Measurements from ENCODE around the gene PRDX3. TPM values are rescaled to one million over a fixed set of nuclear protein-coding genes. Genes with fewer than 3 reads are reported as not detected.

Gene PRDX3
- total RNA-seq, 1 experiment from 2014 or later, result 293 TPM

DNA sequence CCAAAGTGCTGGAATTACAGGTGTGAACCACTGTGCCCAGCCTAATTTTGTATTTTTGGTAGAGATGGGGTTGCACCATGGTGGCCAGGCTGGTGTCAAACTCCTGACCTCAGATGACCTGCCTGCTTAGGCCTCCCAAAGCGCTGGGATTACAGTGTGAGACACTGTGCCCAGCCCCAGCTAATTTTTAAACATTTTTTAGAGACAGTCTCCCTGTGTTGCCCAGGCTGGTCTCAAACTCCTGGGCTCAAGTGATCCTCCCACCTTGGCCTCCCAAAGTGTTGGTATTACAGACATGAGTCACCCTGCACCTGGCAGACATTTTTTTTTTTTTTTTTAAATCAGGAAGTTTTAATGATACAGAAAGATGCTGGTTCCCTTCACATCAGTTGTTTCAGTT is 59.2 kb downstream of the PRDX3 start:
- no peaks in the 10 kb centered on the region for H3K9me3 ChIP-seq (ENCODE audit: low read length)
- peaks cover 13% of the 10 kb centered on the region for H3K36me3 ChIP-seq (ENCODE audit: insufficient read depth, low read length)
- H4K20me1 ChIP-seq (ENCODE audit: insufficient read depth, low read depth, low read length), result no peaks in the 10 kb centered on the region
- H3K79me2 ChIP-seq (ENCODE audit: low read length), result no peaks in the 10 kb centered on the region
- no peak overlapping the region for H3K27ac ChIP-seq (ENCODE audit: low read length)
- H3K4me3 ChIP-seq (ENCODE audit: low read length), result no peak overlapping the region
- peaks cover 7% of the 10 kb centered on the region; the same call in 1 of the 2 replicates for H3K4me1 ChIP-seq (ENCODE audit: low read length)
- no peaks in the 10 kb centered on the region for H3K27me3 ChIP-seq (ENCODE audit: low read length)
- no peaks in the 10 kb centered on the region for H3K9me2 ChIP-seq (replicated peaks; ENCODE audit: insufficient read depth, low read length)
- no peak overlapping the region for H2AFZ ChIP-seq (ENCODE audit: low read length)
- no peak overlapping the region for H3K9ac ChIP-seq (ENCODE audit: low read length)
- no peak for DNase-seq
- H3K4me2 ChIP-seq (ENCODE audit: low read depth, low read length, poor library complexity, severe bottlenecking), result no peak overlapping the region

DNA sequence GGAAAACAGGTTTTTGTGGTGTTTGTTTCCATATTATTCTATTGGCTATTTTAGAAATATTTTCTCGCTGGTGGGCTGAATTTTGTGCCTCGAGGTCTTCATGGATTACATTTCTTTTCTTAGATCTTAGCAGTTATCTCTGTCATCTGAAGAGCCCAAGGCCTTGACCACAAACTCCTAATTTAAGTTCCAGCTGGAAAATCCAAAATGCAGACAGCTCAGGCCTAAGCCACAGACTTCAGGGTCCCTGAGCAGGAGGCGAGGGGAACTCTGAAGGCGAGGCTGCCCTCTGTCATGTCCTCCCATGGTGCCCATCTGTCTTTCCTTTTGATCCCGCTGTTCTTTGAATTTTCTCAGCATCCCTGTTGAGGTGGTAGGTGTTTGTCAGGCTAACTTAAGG is 60.4 kb downstream of the PRDX3 start:
- no peak for DNase-seq
- no peak overlapping the region for H3K27ac ChIP-seq (ENCODE audit: low read length)
- H3K36me3 ChIP-seq (ENCODE audit: insufficient read depth, low read length), result peaks cover 20% of the 10 kb centered on the region
- H3K4me3 ChIP-seq (ENCODE audit: low read length), result no peak overlapping the region
- no peak overlapping the region for H2AFZ ChIP-seq (ENCODE audit: low read length)
- H3K27me3 ChIP-seq (ENCODE audit: low read length), result no peaks in the 10 kb centered on the region
- H4K20me1 ChIP-seq (ENCODE audit: insufficient read depth, low read depth, low read length), result no peaks in the 10 kb centered on the region
- no peaks in the 10 kb centered on the region for H3K79me2 ChIP-seq (ENCODE audit: low read length)
- H3K9me3 ChIP-seq (ENCODE audit: low read length), result no peaks in the 10 kb centered on the region
- H3K4me2 ChIP-seq (ENCODE audit: low read depth, low read length, poor library complexity, severe bottlenecking), result no peak overlapping the region
- H3K4me1 ChIP-seq (ENCODE audit: low read length), result peaks cover 7% of the 10 kb centered on the region; the same call in 1 of the 2 replicates
- no peak overlapping the region for H3K9ac ChIP-seq (ENCODE audit: low read length)
- H3K9me2 ChIP-seq (replicated peaks; ENCODE audit: insufficient read depth, low read length), result no peaks in the 10 kb centered on the region

Small RNA genes lying within 50 kb of the gene (small RNA-seq; reads per million reads assigned to genes)
- gene RN7SL749P, result not detected

Other genes with a start within 250 kb of the PRDX3 start
- 1.6 and 3.1 TPM in 2 replicates for gene NANOS1, start 149.1 kb downstream of the PRDX3 start, total RNA-seq (2014; rRNA removed; shearing (Covaris generic); ENCODE audit: low replicate concordance)
- 90.7 and 92.1 TPM in 2 replicates for gene EIF3A, start 98.0 kb downstream of the PRDX3 start, total RNA-seq (2014; rRNA removed; shearing (Covaris generic); ENCODE audit: low replicate concordance)
- gene DENND10, start 74.7 kb downstream of the PRDX3 start, total RNA-seq (2014; rRNA removed; shearing (Covaris generic); ENCODE audit: low replicate concordance), result 35.2 and 57.2 TPM in 2 replicates
- gene SFXN4, start 13.1 kb downstream of the PRDX3 start, total RNA-seq (2014; rRNA removed; shearing (Covaris generic); ENCODE audit: low replicate concordance), result 43.7 and 48.2 TPM in 2 replicates
- gene GRK5, start 28.8 kb upstream of the PRDX3 start, total RNA-seq (2014; rRNA removed; shearing (Covaris generic); ENCODE audit: low replicate concordance), result 4.5 and 5.0 TPM in 2 replicates